B cell (primary cell): ENCODE data around the gene THYN1. TPM values are rescaled to one million over a fixed set of nuclear protein-coding genes. Genes with fewer than 3 reads are reported as not detected.

ENCODE experiments used
- ATAC-seq: fragments of 200-7000 bp; cut with Tn5 transposase; one replicate; pipeline ENCODE4 v1.10.0; 2021; ENCODE audit warnings: low read depth, mild to moderate bottlenecking, moderate number of reproducible peaks, moderate library complexity
- CTCF ChIA-PET: fragments of 350-600 bp; sonication (Branson Sonifier 250); formaldehyde crosslinking; loops from one replicate; lab custom pipeline; 2021; ENCODE audit warnings: antibody characterized with exemption, inconsistent platforms; lab: Charles Lee
- POLR2A ChIA-PET: fragments of 350-600 bp; sonication (Branson Sonifier 250); formaldehyde crosslinking; loops from one replicate; lab custom pipeline; 2021; ENCODE audit warnings: antibody characterized with exemption; lab: Charles Lee
- DNase-seq: peaks from one replicate; pipeline ENCODE4 v3.0.0; 2013
- H2AFZ ChIP-seq: 2 replicates; pipeline ENCODE4 v1.6.1; 2012; ENCODE audit warnings: mild to moderate bottlenecking, low read depth, low read length; ENCODE audit not compliant: insufficient read depth, poor library complexity, severe bottlenecking
- H3K27ac ChIP-seq, 2 donors: 1 replicate in 1 of 2; 2 replicates in 1 of 2; pipeline ENCODE4 v1.5.1; 2012 to 2013; ENCODE audit warnings: low read length in 2 of 2, mild to moderate bottlenecking in 2 of 2, moderate library complexity in 1 of 2
- H3K27me3 ChIP-seq, 4 experiments: fragments of 200-600 bp in 1 of 4; sonication (generic) in 1 of 4; replicated peaks in 1 of 4; 1 replicate in 2 of 4; 2 replicates in 2 of 4; pipeline versions ENCODE4 v1.6.1 to v1.7.0; 2013 to 2016; ENCODE audit warnings: low read length in 3 of 4, mild to moderate bottlenecking in 2 of 4, mixed read lengths in 1 of 4, moderate library complexity in 1 of 4; ENCODE audit not compliant: insufficient read depth in 4 of 4, control insufficient read depth in 3 of 4; ENCODE audit errors: control extremely low read depth in 1 of 4
- H3K36me3 ChIP-seq, 2 experiments: replicated peaks in 1 of 2; 1 replicate in 1 of 2; 2 replicates in 1 of 2; pipeline versions ENCODE4 v1.6.1 to v1.7.1; 2013; ENCODE audit warnings: low read length in 1 of 2; ENCODE audit not compliant: insufficient read depth in 2 of 2, control insufficient read depth in 1 of 2; ENCODE audit errors: control extremely low read depth in 1 of 2, extremely low read depth in 1 of 2
- H3K4me1 ChIP-seq, 2 donors: fragments of 200-600 bp in 1 of 2; sonication (generic) in 1 of 2; 1 replicate in 1 of 2; 2 replicates in 1 of 2; pipeline versions ENCODE4 v1.5.1 to v1.6.1; 2013 to 2017; ENCODE audit warnings: low read length in 2 of 2; ENCODE audit not compliant: control insufficient read depth in 2 of 2, insufficient read depth in 2 of 2
- H3K4me2 ChIP-seq: replicated peaks from 2 replicates; pipeline ENCODE3; 2012; ENCODE audit warnings: mild to moderate bottlenecking, low read depth, low read length; ENCODE audit not compliant: poor library complexity, severe bottlenecking
- H3K4me3 ChIP-seq, 5 experiments: fragments of 200-600 bp in 1 of 5; sonication (generic) in 1 of 5; 1 replicate in 3 of 5; 2 replicates in 2 of 5; pipeline versions ENCODE4 v1.5.1 to v1.7.0; 2011 to 2016; ENCODE audit warnings: low read length in 4 of 5, mild to moderate bottlenecking in 4 of 5, low read depth in 2 of 5, control low read depth in 1 of 5, moderate library complexity in 1 of 5; ENCODE audit not compliant: insufficient read depth in 1 of 5; ENCODE audit errors: control extremely low read depth in 1 of 5, extremely low read depth in 1 of 5
- H3K79me2 ChIP-seq: fragments of 200-600 bp; sonication (generic); one replicate; pipeline ENCODE4 v1.6.0; 2016; ENCODE audit warnings: low read length; ENCODE audit not compliant: control insufficient read depth, insufficient read depth
- H3K9ac ChIP-seq: fragments of 200-600 bp; sonication (generic); 2 replicates; pipeline ENCODE4 v1.6.1; 2017; ENCODE audit warnings: mild to moderate bottlenecking, low read length, moderate library complexity
- H3K9me3 ChIP-seq, 3 donors: one replicate each; pipeline versions ENCODE4 v1.6.1 to v1.7.1; 2013; ENCODE audit warnings: low read length in 2 of 3; ENCODE audit not compliant: control insufficient read depth in 2 of 3, insufficient read depth in 1 of 3; ENCODE audit errors: control extremely low read depth in 1 of 3
- H4K20me1 ChIP-seq: 2 replicates; pipeline ENCODE4 v1.6.0; 2012; ENCODE audit warnings: mild to moderate bottlenecking, low read length; ENCODE audit not compliant: insufficient read depth, control insufficient read depth, poor library complexity, severe bottlenecking
- H3K27ac Mint-ChIP-seq: one replicate; pipeline ENCODE4 v1.8.0; 2021; ENCODE audit warnings: mixed read lengths
- H3K27me3 Mint-ChIP-seq: one replicate; pipeline ENCODE4 v1.8.0; 2021; ENCODE audit warnings: mixed read lengths
- H3K4me1 Mint-ChIP-seq: one replicate; pipeline ENCODE4 v1.8.0; 2021; ENCODE audit warnings: mixed read lengths
- H3K4me3 Mint-ChIP-seq: one replicate; pipeline ENCODE4 v1.8.0; 2021; ENCODE audit warnings: mixed read lengths
- H3K9me3 Mint-ChIP-seq: one replicate; pipeline ENCODE4 v1.8.0; 2022; ENCODE audit warnings: mixed read lengths; ENCODE audit not compliant: insufficient read depth
- CTCF ChIP-seq: fragments of 200-600 bp; IDR thresholded peaks from one replicate; pipeline ENCODE4 v1.8.0; 2022; ENCODE audit warnings: antibody characterized with exemption, mild to moderate bottlenecking
- EZH2 ChIP-seq: IDR thresholded peaks from 2 replicates; pipeline ENCODE4 v1.6.1; 2012; ENCODE audit warnings: borderline replicate concordance, low read depth, mild to moderate bottlenecking, moderate library complexity, low read length; ENCODE audit not compliant: insufficient read depth, poor library complexity, severe bottlenecking
- WGBS: methylation state at CpG from one replicate; pipeline ENCODE4 v1.1.5; 2013; ENCODE audit warnings: missing lambda C conversion rate; ENCODE audit not compliant: insufficient coverage; 5-methylcytosine and 5-hydroxymethylcytosine counted together
- intact Hi-C: fragments of 100-400 bp; cut with micrococcal nuclease; formaldehyde crosslinking; loops from one replicate; pipeline ENCODE4 v1.10.0; 2022
- polyA plus RNA-seq: library from polyadenylated mRNA; depleted of rRNA; stranded (reverse); fragments of >200 nt; gene quantifications from 2 replicates; pipeline ENCODE4 v1.2.3, GENCODE V29; 2012
- total RNA-seq, 2 donors: library from RNA; stranded (reverse); fragments of 120-200 nt in 1 of 2; gene quantifications; 1 replicate in 1 of 2; 2 replicates in 1 of 2; pipeline versions ENCODE4 v1.2.3 to v1.2.4, GENCODE V29; 2013 to 2022

Gene THYN1
- total and polyA plus RNA-seq, 2 donors (not counting 1 experiment from before 2014, with no cell fraction given) = 36.3 to 38.4 TPM

GRCh38 chr11:134290646-134291045, 37.5 kb upstream of the THYN1 start:
- H3K9me3 Mint-ChIP-seq = no peaks in the 10 kb centered on the region
- H2AFZ ChIP-seq = no peak overlapping the region
- H3K4me3 Mint-ChIP-seq = no peak overlapping the region
- H3K27ac ChIP-seq = no peak overlapping the region
- ATAC-seq (no peak), DNase-seq (no peak)
- no peaks in the 10 kb centered on the region for H3K79me2 ChIP-seq
- POLR2A ChIA-PET = no interaction called here
- H3K36me3 ChIP-seq = no peaks in the 10 kb centered on the region
- no peak for TF ChIP-seq CTCF
- no peak for TF ChIP-seq EZH2
- H4K20me1 ChIP-seq = no peaks in the 10 kb centered on the region
- H3K9ac ChIP-seq = no peak overlapping the region
- H3K4me1 Mint-ChIP-seq = no peaks in the 10 kb centered on the region
- intact Hi-C loops = no loop called here
- no peaks in the 10 kb centered on the region for H3K9me3 ChIP-seq
- no peak overlapping the region for H3K4me3 ChIP-seq
- H3K4me2 ChIP-seq = no peak overlapping the region
- CTCF ChIA-PET = interaction anchor here (0.6 kb wide), 1 partner anchor 24 kb away, joined by 4 read pairs; no protein-coding TSS in a partner anchor
- WGBS = 88% methylated on average over 7 of the region's 7 CpGs
- H3K27me3 Mint-ChIP-seq = peaks cover 24% of the 10 kb centered on the region
- no peaks in the 10 kb centered on the region for H3K4me1 ChIP-seq
- H3K27ac Mint-ChIP-seq = no peak overlapping the region
- peaks cover 0 to 3% (median 1%) of the 10 kb centered on the region in 4 experiments for H3K27me3 ChIP-seq

GRCh38 chr11:134289789-134290188, 36.6 kb upstream of the THYN1 start:
- no peak overlapping the region for H3K4me3 ChIP-seq
- no peak for TF ChIP-seq CTCF
- no peak for TF ChIP-seq EZH2
- WGBS = 63% methylated on average over 8 of the region's 12 CpGs
- Mint-ChIP-seq H3K4me3 (no peak overlapping the region), H3K9me3 (no peaks in the 10 kb centered on the region), H3K4me1 (no peaks in the 10 kb centered on the region), H3K27me3 (peaks cover 25% of the 10 kb centered on the region), H3K27ac (no peak overlapping the region)
- H3K79me2 ChIP-seq = no peaks in the 10 kb centered on the region
- H3K27me3 ChIP-seq = peaks cover 0 to 3% (median 1%) of the 10 kb centered on the region in 4 experiments
- H3K27ac ChIP-seq = no peak overlapping the region
- ChIA-PET CTCF (interaction anchor here (0.6 kb wide), 1 partner anchor 23 kb away, joined by 4 read pairs; no protein-coding TSS in a partner anchor), POLR2A (no interaction called here)
- no peak overlapping the region for H3K4me2 ChIP-seq
- H3K36me3 ChIP-seq = no peaks in the 10 kb centered on the region
- DNase-seq (no peak), ATAC-seq (no peak)
- no peak overlapping the region for H2AFZ ChIP-seq
- no peaks in the 10 kb centered on the region for H4K20me1 ChIP-seq
- no peak overlapping the region for H3K9ac ChIP-seq
- intact Hi-C loops = no loop called here
- H3K9me3 ChIP-seq = no peaks in the 10 kb centered on the region
- H3K4me1 ChIP-seq = no peaks in the 10 kb centered on the region
